GM12865 (cell line): ENCODE results near the gene ZBTB7C.

ENCODE experiments used
- DNase-seq: peaks from one replicate; pipeline ENCODE4 v3.0.0; 2010; ENCODE audit warnings: low read depth
- H3K4me3 ChIP-seq: 2 replicates; pipeline ENCODE4 v1.5.1; 2011; ENCODE audit warnings: mild to moderate bottlenecking, low read depth, low read length, control low read depth
- CTCF ChIP-seq: IDR thresholded peaks from 2 replicates; pipeline ENCODE4 v1.5.1; 2011; ENCODE audit warnings: low read length, control low read depth, low read depth, inconsistent platforms; ENCODE audit not compliant: insufficient read depth; ENCODE audit errors: missing control alignments

ZBTB7C gene

GRCh38 chr18:48375150-48375800, 33.9 kb downstream of the ZBTB7C start:
- no peak for TF ChIP-seq CTCF
- no peak for DNase-seq
- no peak overlapping the region for H3K4me3 ChIP-seq

- no peak for DNase-seq
- no peak overlapping the region for H3K4me3 ChIP-seq
- no peak for TF ChIP-seq CTCF
These were observed 34.6 kb downstream of the ZBTB7C start for GRCh38 chr18:48374423-48375149.

GRCh38 chr18:48371854-48372602, 37.2 kb downstream of the ZBTB7C start:
- DNase-seq, result no peak
- TF ChIP-seq CTCF, result no peak
- H3K4me3 ChIP-seq, result no peak overlapping the region

- no peak for TF ChIP-seq CTCF
- H3K4me3 ChIP-seq, result no peak overlapping the region
- no peak for DNase-seq
These were observed 41.6 kb downstream of the ZBTB7C start for GRCh38 chr18:48367557-48367956.

- DNase-seq, result no peak
- no peak for TF ChIP-seq CTCF
- no peak overlapping the region for H3K4me3 ChIP-seq
These were observed 43.2 kb downstream of the ZBTB7C start for GRCh38 chr18:48365965-48366364.

- no peak for DNase-seq
- TF ChIP-seq CTCF, result no peak
- no peak overlapping the region for H3K4me3 ChIP-seq
These were observed 45.0 kb downstream of the ZBTB7C start for GRCh38 chr18:48364146-48364545.
